ENCODE measurements around the gene CD38.
"Not testable (repeated sequence)": the region's sequence is repeated elsewhere in the genome, so short reads cannot be mapped to it uniquely, and the experiment has no call there.

The CD38 gene

DNA sequence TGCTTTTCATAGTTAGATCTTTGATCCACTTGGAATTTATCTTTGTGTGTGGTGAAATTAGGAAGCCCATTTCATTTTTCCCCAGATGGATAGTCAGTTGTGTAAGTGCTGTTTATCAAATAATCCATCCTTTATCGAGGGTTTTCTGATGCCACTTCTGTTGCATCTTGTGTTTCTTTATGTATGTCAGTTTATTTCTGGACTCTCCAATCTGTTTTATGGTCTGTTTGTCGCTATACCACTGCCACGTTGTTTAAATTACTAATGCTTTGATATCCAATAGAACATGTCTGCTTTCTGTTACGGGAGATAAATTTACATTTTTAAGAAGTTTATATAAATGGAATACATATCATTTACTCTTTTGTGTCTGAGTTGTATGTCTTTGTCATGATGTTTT lies 21.0 kb downstream of the CD38 start:
- DNase-seq (ENCODE audit: low read depth): no peak

DNA sequence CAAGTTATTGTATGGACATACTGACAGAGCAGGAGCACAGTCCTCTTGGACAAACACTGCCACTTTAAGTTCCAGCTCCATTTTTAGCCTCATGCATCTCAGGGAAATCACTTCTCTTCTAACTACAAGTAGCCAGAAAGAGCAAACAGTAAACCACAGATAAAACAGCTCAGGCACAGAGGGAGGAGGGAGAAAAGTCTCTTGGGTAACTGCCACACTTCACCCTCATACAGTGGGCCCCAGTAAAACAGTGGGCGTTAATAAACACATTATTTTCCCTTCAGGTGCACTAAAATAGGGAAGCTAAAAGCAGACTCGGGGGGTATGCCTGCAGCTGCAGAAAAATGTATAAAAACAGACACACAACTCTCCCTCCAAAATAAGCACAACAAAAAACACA lies 21.6 kb downstream of the CD38 start:
- no peak for DNase-seq (ENCODE audit: low read depth)

DNA sequence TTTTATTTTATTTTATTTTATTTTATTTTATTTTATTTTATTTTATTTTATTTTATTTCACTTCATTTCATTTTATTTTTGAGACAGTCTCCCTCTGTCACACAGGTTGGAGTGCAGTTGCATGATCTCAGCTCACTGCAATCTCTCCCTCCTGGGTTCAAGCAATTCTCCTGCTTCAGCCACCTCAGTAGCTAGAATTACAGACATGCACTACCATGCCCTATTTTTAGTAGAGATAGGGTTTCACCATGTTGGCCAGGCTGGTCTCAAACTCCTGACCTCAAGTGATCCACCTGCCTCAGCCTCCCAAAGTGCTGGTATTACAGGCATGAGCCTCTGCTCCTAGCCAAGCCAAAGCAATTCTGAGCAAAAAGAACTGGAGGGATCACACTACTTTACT lies 24.4 kb downstream of the CD38 start:
- not testable (repeated sequence) for DNase-seq (ENCODE audit: low read depth)

DNA sequence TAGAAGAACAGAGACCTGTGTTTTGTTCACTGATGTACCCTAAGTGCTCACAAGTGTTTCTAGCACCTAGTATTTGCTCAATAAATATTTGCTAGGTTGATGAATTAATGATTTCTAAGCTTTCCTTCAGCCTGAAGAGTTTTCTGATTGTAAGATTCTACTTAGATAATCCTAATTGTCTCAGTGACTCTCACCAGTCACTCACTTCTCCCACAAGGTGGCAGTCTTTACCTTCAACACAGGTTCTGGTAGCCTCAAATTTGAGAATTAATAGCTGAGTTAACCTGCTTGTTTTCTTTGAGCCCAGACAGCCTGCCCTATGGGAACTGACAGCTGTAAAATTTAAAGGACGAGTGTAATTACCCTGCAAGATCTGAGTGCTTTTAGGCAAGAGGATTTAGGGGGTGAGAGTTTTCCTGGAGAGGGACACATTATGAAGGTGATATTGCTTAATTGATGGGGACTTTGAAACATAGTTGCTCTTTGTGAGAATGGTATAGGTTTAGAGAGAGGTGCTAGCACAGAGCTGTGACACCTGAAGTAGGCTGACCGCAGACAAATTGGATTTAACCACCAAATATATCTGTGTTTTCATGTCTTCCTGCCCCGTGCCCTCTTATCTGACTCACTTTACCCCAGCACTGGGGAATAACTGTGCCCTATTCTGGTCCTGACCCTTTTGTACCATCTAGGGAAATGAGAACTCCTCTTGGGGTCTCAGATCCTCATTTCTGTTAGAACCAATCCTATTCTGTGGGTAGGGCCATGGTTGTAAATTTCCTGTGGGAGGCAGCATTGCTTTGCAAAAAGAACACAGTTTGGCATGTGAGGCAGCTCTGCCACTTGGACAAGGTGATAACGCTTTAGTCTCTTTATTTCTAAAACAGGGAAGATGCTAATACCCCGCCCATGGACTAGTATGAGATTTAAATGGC lies 27.7 kb downstream of the CD38 start:
- peak; percentile 61 for DNase-seq (ENCODE audit: low read depth)

DNA sequence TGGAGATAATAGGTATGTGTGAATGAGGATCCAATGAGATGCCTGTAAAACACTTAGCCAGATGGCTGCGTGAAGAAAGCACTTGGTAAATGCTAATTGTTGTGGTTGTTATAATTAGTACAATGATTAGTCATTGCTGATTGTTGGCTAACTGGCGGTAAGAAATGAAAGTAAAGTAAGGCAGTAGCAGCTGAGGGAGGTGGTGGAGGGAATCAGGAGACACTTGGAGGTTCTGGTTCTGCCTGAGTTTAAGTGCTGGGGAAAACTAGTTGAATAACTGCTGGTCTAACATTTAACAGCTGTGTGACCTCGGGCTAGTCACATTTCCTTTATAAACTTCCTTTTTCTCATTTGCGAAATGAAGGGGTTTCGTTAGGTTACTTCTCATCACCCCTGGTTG lies 30.9 kb downstream of the CD38 start:
- no peak for DNase-seq (ENCODE audit: low read depth)

DNA sequence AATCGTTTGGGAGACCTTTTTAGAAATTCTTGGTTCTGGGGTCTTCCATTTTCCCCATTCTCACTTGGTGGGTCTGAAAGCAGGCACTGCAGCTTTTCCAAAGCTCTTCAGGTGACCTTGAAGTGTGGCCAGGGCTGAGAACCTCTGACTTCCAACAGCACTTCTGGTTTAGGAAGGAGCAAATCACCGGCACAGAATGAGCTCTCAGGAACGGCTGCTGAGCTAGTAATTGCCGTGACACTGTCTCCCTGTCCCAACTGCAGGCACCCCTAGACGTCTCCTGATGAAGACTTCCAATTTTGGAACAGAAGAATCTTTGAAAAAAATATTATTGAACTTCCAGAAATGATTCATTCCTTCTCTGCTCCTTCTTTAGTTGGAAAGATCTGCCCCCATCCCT lies 31.3 kb downstream of the CD38 start:
- no peak for DNase-seq (ENCODE audit: low read depth)

DNA sequence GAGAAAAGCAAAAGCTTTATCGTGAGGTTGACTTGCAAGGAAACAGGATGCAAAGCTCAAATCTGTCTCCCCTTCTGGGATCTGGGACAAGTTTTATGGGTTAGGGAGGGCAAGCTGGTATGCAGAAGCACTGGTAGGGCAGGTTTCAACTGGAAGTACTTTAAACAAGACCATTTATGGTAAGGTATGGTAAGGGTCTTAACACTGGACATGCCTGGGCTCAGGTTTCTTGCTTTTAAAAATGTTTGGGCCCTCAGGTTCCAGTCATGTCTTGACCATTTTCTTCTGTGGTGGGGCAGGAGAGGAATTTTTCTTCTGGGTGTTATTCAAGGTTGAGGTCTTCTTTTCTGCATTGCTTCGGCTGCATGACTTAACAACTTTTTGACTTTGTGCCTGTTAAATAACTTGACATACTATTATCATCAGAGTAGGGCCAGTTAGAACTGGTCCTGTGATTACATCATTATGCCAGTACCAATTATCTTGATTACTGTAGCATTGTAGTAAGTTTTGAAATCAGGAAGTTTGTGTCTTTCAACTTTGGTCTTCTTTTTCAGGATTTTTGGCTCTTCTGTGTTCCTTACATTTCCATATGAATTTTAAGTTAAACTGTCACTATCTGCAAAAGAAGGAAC lies 33.7 kb downstream of the CD38 start:
- no peak for DNase-seq (ENCODE audit: low read depth)

DNA sequence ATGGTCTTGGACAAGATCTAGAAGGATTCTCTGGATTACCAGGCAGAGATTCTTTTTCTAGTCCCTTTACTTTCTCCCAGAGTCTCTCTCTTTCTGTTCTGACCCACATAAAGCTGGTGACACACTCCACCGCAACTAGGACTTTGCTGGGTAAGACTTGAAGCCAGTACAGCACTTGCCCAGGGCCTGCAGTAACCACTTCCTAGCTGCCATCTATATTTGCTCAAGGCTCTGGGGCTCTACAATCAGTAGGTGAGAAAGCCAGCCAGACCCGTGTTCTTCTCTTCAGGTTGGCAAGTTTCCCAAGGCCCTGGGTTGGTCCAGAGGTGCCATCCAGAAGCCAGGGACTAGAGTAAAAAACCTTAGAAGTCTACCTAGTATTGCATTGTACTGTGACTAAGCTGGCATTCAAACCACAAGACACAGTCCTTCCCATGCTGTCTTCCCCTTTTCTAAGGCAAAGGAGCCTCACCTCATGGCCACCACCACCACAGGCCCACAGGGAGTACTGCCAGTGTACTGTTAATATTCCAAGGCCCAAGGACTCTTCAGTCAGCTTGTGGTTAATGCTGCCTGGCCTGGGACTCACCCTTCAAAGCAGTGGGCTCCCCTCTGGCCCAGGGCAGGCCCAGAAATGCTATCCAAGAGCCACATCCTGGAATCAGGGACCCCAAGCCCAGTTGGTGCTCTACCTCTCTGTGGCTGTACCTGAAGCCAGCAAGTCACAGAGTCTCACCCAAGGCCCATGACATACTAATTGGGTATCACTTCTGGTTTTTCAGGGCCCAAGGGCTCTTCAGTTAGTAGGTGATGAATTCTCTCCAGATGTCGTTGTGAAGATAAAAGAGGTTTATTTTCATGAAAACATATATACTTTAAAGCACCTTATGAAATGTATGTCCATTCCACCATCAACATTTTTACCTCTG lies 54.7 kb downstream of the CD38 start:
- DNase-seq (ENCODE audit: low read depth): no peak

DNA sequence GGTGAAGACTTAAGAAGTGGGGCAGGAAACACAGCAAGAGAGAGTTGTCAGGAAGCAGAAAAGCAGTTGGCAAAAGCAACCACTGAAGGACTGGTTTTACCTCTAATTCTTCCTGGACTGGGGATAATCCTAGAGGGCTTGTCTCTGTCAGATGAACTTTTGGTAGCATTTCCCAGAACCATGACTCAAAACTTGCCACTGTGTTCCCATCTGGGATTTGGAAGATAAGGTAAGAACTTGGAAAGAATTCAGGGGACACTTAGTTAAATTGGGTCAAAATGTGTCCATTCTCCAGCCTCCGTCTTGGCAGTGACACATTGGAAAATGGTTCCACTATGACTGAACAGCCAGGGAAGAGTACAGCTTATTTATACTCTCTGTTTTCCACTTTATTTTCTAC lies 55.7 kb downstream of the CD38 start:
- no peak for DNase-seq (ENCODE audit: low read depth)

DNA sequence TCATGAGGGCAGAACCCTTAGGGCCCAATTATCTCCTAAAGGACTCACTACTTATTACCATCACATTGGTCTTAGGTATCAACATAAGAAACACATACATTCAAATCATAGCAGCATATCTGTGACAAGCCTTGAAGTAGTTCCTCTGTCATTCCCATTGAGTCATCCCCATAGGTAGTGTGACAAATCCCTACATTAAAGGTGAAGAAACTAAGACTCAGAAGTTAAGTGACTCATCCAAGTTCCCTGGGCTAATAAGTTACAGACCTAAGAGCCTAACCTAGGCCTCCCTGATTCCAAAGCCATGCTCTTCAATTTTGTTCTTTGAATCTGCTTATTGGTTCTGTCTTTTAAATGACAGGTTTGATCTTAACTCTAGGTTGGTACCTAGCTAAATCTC lies 58.2 kb downstream of the CD38 start:
- no peak for DNase-seq (ENCODE audit: low read depth)

DNA sequence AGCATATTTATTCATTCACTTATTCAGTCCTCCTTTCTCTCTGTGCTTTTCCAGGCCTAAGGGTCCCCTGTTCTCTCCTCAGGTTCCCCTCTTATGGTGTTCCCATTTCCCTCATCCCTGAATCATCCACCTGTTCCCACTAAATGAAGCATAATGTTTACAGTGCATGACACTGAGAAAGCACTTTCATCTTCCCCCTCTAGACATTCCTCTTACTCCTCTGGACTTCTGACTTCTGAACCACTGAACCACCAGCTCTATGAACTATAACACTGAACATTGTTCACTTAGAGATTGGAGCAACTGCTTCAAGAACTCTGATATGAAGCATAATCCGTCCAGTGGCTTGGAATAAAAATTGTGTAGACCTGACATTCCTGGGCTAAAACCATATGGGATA lies 59.5 kb downstream of the CD38 start:
- no peak for DNase-seq (ENCODE audit: low read depth)

DNA sequence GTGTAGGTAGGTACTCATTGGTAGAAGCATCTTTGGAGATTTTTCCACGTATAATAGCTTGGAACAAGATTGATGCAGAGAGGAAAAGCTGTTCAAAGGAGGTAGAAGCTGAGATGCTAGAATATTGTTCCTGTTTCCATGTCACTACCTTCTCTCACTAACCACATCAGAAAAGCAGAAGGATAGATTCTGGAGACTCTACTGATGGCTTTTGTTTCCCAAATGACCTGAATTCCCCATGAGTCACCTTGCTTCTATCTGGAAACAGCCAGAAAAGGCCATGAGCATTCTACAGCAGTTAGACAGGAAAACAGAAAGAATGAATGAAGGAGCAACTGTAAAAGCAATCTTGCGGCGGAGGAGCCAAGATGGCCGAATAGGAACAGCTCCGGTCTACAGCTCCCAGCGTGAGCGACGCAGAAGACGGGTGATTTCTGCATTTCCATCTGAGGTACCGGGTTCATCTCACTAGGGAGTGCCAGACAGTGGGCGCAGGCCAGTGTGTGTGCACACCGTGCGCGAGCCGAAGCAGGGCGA lies 63.1 kb downstream of the CD38 start:
- not testable (repeated sequence) for DNase-seq (ENCODE audit: low read depth)

DNA sequence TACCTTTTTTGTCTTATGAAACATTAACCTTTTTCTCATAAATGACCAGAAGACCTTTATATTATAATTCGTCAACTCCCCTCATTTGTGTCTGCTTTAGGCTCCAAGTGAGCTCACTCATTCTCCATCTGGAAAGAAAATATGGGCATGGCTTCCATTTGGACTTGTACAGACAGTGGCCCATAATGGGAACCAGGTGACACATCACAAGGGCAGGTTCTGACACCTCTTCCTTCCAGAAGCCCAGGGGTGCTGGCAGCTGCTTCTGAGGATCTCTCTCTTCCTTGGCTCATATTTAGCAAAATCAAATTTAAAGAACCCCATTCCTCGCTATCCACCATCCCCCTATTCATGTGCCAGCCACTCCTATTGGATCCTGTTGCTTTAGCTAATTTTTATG lies 69.6 kb downstream of the CD38 start:
- DNase-seq (ENCODE audit: low read depth): no peak

DNA sequence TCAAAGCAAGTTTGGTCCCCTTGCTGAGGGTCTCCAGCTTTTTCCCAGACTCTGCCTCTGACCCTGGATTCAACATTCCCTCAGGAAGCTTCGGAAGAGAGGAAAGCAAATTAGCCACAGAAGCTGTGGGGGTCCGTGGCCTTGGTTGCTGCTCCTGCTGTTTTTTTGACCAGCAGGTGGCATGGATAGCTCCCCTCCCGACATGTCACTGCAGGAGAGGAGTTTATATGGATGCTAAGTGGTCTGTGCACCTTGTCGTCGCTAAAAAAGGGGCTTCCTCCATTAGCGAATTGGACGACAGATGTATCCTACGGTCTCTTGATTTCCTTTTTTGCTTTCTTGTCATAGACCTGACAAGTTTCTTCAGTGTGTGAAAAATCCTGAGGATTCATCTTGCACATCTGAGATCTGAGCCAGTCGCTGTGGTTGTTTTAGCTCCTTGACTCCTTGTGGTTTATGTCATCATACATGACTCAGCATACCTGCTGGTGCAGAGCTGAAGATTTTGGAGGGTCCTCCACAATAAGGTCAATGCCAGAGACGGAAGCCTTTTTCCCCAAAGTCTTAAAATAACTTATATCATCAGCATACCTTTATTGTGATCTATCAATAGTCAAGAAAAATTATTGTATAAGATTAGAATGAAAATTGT lies 70.2 kb downstream of the CD38 start:
- DNase-seq (ENCODE audit: low read depth): peak; percentile 4

DNA sequence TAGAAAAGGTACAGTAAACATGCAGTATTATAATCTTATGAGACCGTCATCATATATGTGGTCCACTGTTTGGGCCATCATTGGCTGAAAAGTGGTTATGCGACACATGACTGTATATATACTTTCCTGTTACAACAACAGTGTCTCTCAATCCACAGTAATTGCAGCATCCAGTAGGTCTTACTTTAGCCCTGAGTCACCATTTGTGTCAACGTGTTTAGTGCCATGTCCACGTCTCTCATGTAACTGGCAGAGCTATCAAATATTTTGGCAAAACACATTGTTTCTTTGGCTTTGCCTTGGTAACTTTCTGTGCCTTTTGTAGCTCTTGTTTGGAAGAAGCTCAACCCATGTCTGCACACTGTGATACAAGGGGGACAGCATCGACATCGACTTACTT lies 73.8 kb downstream of the CD38 start:
- no peak for DNase-seq (ENCODE audit: low read depth)

DNA sequence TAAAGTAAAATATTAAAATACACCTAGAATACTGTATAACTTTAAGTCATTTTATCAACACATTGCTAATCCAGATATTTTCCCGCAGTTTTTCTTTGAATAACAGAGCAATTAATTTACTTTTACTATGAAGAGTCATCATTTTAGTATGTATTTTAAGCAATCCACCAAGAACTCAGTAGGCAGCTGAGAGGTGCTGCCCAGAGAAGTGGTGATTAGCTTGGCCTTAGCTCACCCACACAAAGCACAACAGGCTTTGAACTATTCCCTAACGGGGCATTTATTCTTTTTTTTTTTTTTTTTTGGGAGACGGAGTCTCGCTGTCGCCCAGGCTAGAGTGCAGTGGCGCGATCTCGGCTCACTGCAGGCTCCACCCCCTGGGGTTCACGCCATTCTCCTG lies 74.4 kb downstream of the CD38 start:
- DNase-seq (ENCODE audit: low read depth): no peak

DNA sequence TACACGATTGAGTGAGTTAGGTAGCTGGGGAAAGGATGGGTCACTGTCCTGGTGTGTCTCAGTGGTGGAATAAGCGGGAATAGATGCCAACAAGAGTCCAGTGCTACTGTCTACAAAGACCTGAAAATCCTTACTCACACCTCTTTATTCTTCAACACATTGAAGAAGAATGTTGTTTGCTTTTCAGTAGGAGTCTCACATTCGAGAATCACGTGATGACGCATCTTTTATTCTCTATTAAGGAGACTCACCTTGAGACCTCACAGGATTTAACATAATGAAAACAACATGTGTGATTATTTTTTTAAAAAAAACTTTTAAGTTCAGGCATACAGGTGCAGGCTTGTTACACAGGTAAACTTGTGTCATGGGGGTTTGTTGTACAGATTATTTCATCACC lies 75.2 kb downstream of the CD38 start:
- no peak for DNase-seq (ENCODE audit: low read depth)

DNA sequence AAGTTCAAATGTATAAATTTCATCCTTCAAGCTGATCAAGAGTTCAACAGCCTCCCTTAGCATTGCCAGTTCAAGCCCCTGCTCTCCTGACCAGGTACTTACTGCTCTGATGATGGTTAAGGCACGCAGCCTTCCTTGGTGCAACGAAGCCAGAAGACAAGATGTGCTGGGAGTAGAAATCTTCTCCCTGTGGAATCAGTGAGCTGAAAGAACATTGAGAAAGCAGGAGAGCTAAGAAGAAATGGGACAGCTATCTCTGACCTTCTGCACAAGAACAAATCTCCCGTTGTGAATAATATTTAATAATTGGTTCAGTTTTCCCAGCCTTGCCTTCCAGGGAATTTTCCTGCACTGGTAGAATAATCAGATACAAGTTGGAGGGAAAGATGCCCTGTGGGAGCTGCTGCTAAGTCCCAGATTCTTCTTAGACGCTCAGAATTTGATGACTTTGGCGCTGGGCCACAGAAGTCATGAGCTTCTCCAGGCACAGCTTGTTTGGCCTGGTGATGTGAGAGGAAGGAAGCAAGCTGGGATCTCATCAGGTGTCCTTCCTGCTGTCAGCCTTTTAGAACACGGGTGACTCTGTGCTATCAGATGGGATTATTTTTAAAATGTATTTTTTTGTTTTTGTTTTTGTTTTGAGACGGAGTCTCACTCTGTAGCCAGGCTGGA lies 77.8 kb downstream of the CD38 start:
- no peak for DNase-seq (ENCODE audit: low read depth)

DNA sequence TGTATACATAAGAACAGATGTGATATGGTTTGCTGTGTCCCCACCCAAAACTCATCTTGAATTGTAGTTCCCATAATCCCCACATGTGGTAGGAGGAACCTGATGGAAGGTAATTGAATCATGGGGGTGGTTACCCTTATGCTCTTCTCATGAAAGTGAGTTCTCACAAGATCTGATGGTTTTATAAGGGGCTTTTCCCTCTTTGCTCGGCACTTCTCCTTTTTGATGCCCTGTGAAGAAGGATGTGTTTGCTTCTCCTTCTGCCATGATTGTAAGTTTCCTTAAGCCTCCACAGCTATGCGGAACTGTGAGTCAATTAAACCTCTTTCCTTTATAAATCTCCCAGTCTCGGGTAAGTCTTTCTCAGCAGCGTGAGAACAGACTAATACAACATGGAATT lies 83.1 kb downstream of the CD38 start:
- DNase-seq (ENCODE audit: low read depth): not testable (repeated sequence)

DNA sequence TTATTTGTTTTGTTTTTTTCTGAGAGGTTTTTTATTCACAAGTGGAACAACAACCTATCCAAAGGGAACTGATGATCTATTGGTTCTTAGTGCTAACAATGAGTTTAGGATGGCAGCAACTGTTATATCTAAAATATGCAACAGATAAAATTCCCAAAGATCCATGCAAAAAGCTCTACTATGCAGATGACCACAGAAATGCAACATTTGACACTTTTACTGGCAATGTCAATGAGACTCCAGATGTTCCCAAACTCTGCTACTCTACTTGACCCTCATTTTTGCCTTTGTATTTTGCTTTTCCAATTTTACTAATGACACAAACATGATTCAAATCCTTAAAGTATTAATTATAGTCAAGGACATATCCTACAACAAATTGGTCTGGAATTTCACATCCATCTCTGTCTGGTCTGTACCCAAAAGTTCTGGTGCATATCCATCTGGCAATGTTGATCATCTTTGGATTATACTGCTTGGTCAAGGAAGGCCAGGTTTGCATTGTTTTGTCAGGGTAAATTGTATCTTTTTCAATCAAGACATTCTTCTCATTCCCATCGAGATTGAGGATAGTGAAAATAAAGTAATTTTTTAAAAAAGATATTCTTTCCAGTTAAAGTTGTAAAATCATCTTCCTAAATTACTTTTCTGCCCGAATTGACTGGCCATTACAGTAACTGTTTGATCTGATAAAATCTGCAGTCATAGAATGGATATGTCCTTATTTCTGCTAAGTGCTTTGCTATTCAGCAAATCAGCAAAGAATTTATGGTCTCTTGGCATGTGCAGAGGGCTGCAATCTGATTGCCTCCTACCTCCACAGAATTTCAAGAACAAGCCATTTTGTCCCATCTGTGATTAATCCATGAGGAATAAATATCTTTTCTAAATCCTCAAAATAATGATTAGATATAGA lies 86.8 kb downstream of the CD38 start:
- DNase-seq (ENCODE audit: low read depth): no peak
